Endodermal cell (in vitro differentiated cells): ENCODE results near the gene SNX24. TPM values are rescaled to one million over a fixed set of nuclear protein-coding genes. Genes with fewer than 3 reads are reported as not detected.

Experiments used
- DNase-seq: peaks from one replicate; pipeline ENCODE4 v3.0.0-alpha.2; 2017
- H3K27ac ChIP-seq: 2 replicates; pipeline ENCODE4 v1.5.1; 2013; ENCODE audit warnings: mild to moderate bottlenecking, low read depth, low read length, moderate library complexity
- H3K27me3 ChIP-seq: 2 replicates; pipeline ENCODE4 v1.6.1; 2013; ENCODE audit warnings: mild to moderate bottlenecking, low read length, moderate library complexity; ENCODE audit not compliant: insufficient read depth, control insufficient read depth, poor library complexity, severe bottlenecking
- H3K36me3 ChIP-seq: 2 replicates; pipeline ENCODE4 v1.7.0; 2013; ENCODE audit warnings: mild to moderate bottlenecking, low read length, moderate library complexity; ENCODE audit not compliant: control insufficient read depth, insufficient read depth
- H3K4me1 ChIP-seq: one replicate; pipeline ENCODE4 v1.7.0; 2013; ENCODE audit warnings: low read length; ENCODE audit not compliant: control insufficient read depth, insufficient read depth
- H3K4me3 ChIP-seq: 2 replicates; pipeline ENCODE4 v1.5.1; 2013; ENCODE audit warnings: mild to moderate bottlenecking, low read length, moderate library complexity
- H3K9ac ChIP-seq: 2 replicates; pipeline ENCODE4 v1.6.1; 2013; ENCODE audit warnings: mild to moderate bottlenecking, low read length, moderate library complexity; ENCODE audit not compliant: poor library complexity, severe bottlenecking; ENCODE audit errors: extremely low read depth
- H3K9me3 ChIP-seq: 2 replicates; pipeline ENCODE4 v1.6.1; 2013; ENCODE audit warnings: mild to moderate bottlenecking, low read length, moderate library complexity; ENCODE audit not compliant: control insufficient read depth
- H3K27ac Mint-ChIP-seq: 2 replicates; pipeline ENCODE4 v1.8.0; 2020; ENCODE audit warnings: mixed read lengths
- H3K27me3 Mint-ChIP-seq: 2 replicates; pipeline ENCODE4 v1.8.0; 2021; ENCODE audit warnings: mild to moderate bottlenecking, mixed read lengths; ENCODE audit not compliant: insufficient read depth
- H3K36me3 Mint-ChIP-seq: 2 replicates; pipeline ENCODE4 v1.8.0; 2020; ENCODE audit warnings: low read depth, mixed read lengths
- H3K4me1 Mint-ChIP-seq: 2 replicates; pipeline ENCODE4 v1.8.0; 2020; ENCODE audit warnings: mixed read lengths
- H3K4me3 Mint-ChIP-seq: 2 replicates; pipeline ENCODE4 v1.8.0; 2020; ENCODE audit warnings: mild to moderate bottlenecking, moderate library complexity, mixed read lengths
- H3K9me3 Mint-ChIP-seq: 2 replicates; pipeline ENCODE4 v1.8.0; 2020; ENCODE audit warnings: mild to moderate bottlenecking, mixed read lengths
- WGBS, 2 experiments: methylation state at CpG; one replicate each; pipeline versions ENCODE4 v1.1.5 to v1.1.7; 2013; ENCODE audit warnings: missing lambda C conversion rate in 2 of 2, mixed read lengths in 1 of 2; ENCODE audit not compliant: insufficient coverage in 1 of 2, insufficient read length in 1 of 2; 5-methylcytosine and 5-hydroxymethylcytosine counted together
- total RNA-seq, 2 donors: library from RNA; stranded (reverse); fragmentation: NEBNext Ultra II Directional in 1 of 2; extraction: Animal tissue kit (Norgen Biotek cat#: 25700) in 1 of 2; gene quantifications; 2 replicates in 1 of 2; 3 replicates in 1 of 2; pipeline ENCODE4 v1.2.1, GENCODE V29; 2021
- TF ChIP-seq, protein P1 (sequence below): fragments of 200-600 bp; sonication (generic); conservative IDR thresholded peaks from 2 replicates; pipeline ENCODE4 v1.5.0; 2021; ENCODE audit warnings: antibody characterized with exemption, mild to moderate bottlenecking

Gene SNX24
- total RNA-seq, 2 donors from 2014 or later = 39.4 to 56.2 TPM

GRCh38 chr5:123007182-123007581 lies 161.8 kb downstream of the SNX24 start:
- Mint-ChIP-seq H3K4me3 (no peak overlapping the region), H3K27ac (no peak overlapping the region)
- TF ChIP-seq, protein P1, sequence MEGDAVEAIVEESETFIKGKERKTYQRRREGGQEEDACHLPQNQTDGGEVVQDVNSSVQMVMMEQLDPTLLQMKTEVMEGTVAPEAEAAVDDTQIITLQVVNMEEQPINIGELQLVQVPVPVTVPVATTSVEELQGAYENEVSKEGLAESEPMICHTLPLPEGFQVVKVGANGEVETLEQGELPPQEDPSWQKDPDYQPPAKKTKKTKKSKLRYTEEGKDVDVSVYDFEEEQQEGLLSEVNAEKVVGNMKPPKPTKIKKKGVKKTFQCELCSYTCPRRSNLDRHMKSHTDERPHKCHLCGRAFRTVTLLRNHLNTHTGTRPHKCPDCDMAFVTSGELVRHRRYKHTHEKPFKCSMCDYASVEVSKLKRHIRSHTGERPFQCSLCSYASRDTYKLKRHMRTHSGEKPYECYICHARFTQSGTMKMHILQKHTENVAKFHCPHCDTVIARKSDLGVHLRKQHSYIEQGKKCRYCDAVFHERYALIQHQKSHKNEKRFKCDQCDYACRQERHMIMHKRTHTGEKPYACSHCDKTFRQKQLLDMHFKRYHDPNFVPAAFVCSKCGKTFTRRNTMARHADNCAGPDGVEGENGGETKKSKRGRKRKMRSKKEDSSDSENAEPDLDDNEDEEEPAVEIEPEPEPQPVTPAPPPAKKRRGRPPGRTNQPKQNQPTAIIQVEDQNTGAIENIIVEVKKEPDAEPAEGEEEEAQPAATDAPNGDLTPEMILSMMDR = no peak

DNA sequence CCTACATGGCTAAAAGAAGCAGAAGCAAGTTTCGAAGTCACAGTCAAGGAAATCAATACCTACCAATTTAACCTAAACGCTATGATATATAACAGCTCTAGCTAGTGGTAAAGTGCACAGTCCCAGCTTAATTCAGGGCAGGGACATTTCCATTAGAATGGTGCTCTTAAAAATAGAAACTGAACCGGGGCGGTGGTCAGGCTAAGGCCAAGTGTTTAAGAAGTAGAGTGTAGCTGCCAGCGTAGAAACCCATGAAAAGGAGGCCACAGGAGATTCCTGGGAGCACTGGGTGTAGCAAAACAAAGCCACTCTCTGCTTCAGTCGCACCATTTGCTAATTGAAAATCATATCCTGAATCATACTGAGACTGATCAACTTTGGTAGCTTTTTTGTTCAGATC lies 162.3 kb downstream of the SNX24 start:
- no peaks in the 10 kb centered on the region for H3K4me1 Mint-ChIP-seq
- no peak overlapping the region for H3K4me3 Mint-ChIP-seq
- Histone ChIP-seq H3K9ac (no peak overlapping the region), H3K9me3 (no peaks in the 10 kb centered on the region), H3K36me3 (no peaks in the 10 kb centered on the region), H3K4me3 (no peak overlapping the region), H3K27ac (no peak overlapping the region), H3K4me1 (peaks cover 2% of the 10 kb centered on the region), H3K27me3 (no peaks in the 10 kb centered on the region)
- TF ChIP-seq, protein P1 = no peak
- H3K27me3 Mint-ChIP-seq = no peaks in the 10 kb centered on the region
- DNase-seq = no peak
- WGBS, 2 experiments = 93 to 94% methylated on average over 6 of the region's 6 CpGs
- no peak overlapping the region for H3K27ac Mint-ChIP-seq
- no peaks in the 10 kb centered on the region for H3K9me3 Mint-ChIP-seq
- H3K36me3 Mint-ChIP-seq = peaks cover 27% of the 10 kb centered on the region

More at GRCh38 chr5:123007182-123007581, 161.8 kb downstream of the SNX24 start:
- Mint-ChIP-seq H3K27me3 (no peaks in the 10 kb centered on the region), H3K36me3 (peaks cover 27% of the 10 kb centered on the region), H3K9me3 (no peaks in the 10 kb centered on the region), H3K4me1 (no peaks in the 10 kb centered on the region)
- no peak for DNase-seq
- H3K27ac ChIP-seq = no peak overlapping the region
- H3K36me3 ChIP-seq = no peaks in the 10 kb centered on the region
- no peaks in the 10 kb centered on the region for H3K9me3 ChIP-seq
- H3K27me3 ChIP-seq = no peaks in the 10 kb centered on the region
- no peak overlapping the region for H3K4me3 ChIP-seq
- peaks cover 2% of the 10 kb centered on the region for H3K4me1 ChIP-seq
- WGBS, 2 experiments = 93 to 100% methylated on average over 6 of the region's 6 CpGs
- H3K9ac ChIP-seq = no peak overlapping the region

GRCh38 chr5:123012321-123012720 lies 166.9 kb downstream of the SNX24 start:
- DNase-seq = no peak
- WGBS, 2 experiments = 94% methylated on average over 1 of the region's 1 CpG; no CpG with 5 or more reads in 1 of the 2 experiments
- Histone ChIP-seq H3K36me3 (no peaks in the 10 kb centered on the region), H3K27ac (no peak overlapping the region), H3K9ac (no peak overlapping the region), H3K4me3 (no peak overlapping the region), H3K27me3 (no peaks in the 10 kb centered on the region), H3K9me3 (no peaks in the 10 kb centered on the region), H3K4me1 (peaks cover 2% of the 10 kb centered on the region)
- H3K36me3 Mint-ChIP-seq = peaks cover 12% of the 10 kb centered on the region
- H3K27me3 Mint-ChIP-seq = no peaks in the 10 kb centered on the region
- no peaks in the 10 kb centered on the region for H3K9me3 Mint-ChIP-seq
- TF ChIP-seq, protein P1 = no peak
- no peak overlapping the region for H3K4me3 Mint-ChIP-seq
- peaks cover 6% of the 10 kb centered on the region for H3K4me1 Mint-ChIP-seq
- no peak overlapping the region for H3K27ac Mint-ChIP-seq
